MCF 10A (cell line): ENCODE results near the gene PHF1. TPM values are rescaled to one million over a fixed set of nuclear protein-coding genes. Genes with fewer than 3 reads are reported as not detected.

Experiments used
- BruUV-seq: library from RNA; stranded (reverse); fragments of 400-500 nt; replicated peaks from 2 replicates; lab custom pipeline; 2021; lab: Mats Ljungman, UMichigan
- CTCF ChIA-PET: fragments of 300-600 bp; sonication (Branson Sonifier 250); formaldehyde crosslinking; extraction: SDS; loops from one replicate; lab custom pipeline; 2021; ENCODE audit warnings: antibody characterized with exemption, inconsistent platforms; lab: Yijun Ruan, JAX
- POLR2A ChIA-PET: fragments of 300-600, 350-650 bp; sonication (Branson Sonifier 250); formaldehyde crosslinking; extraction: SDS; loops from one replicate; lab custom pipeline; 2020; ENCODE audit warnings: antibody characterized with exemption, inconsistent platforms; lab: Yijun Ruan, JAX
- DNase-seq: peaks from one replicate; pipeline ENCODE4 v3.0.0-alpha.2; 2018; ENCODE audit not compliant: unreplicated experiment
- H3K27ac Mint-ChIP-seq: one replicate; pipeline ENCODE4 v1.8.0; 2022; ENCODE audit warnings: mild to moderate bottlenecking, low read depth, mixed read lengths; ENCODE audit not compliant: unreplicated experiment
- H3K27me3 Mint-ChIP-seq: one replicate; pipeline ENCODE4 v1.8.0; 2022; ENCODE audit warnings: mixed read lengths; ENCODE audit not compliant: insufficient read depth, unreplicated experiment
- H3K36me3 Mint-ChIP-seq: one replicate; pipeline ENCODE4 v1.8.0; 2022; ENCODE audit warnings: mild to moderate bottlenecking, moderate library complexity, mixed read lengths; ENCODE audit not compliant: insufficient read depth, unreplicated experiment
- H3K4me1 Mint-ChIP-seq: one replicate; pipeline ENCODE4 v1.8.0; 2022; ENCODE audit warnings: mixed read lengths; ENCODE audit not compliant: insufficient read depth, unreplicated experiment
- H3K4me3 Mint-ChIP-seq: one replicate; pipeline ENCODE4 v1.8.0; 2022; ENCODE audit warnings: mild to moderate bottlenecking, moderate library complexity, mixed read lengths; ENCODE audit not compliant: unreplicated experiment
- H3K9me3 Mint-ChIP-seq: one replicate; pipeline ENCODE4 v1.8.0; 2022; ENCODE audit warnings: mixed read lengths; ENCODE audit not compliant: unreplicated experiment
- intact Hi-C: fragments of 100-400 bp; cut with micrococcal nuclease; formaldehyde crosslinking; loops from 2 replicates; pipeline ENCODE4 v1.14.1; 2022
- total RNA-seq: library from RNA; stranded (reverse); gene quantifications from 2 replicates; pipeline ENCODE4 v1.2.3, GENCODE V29; 2022
- TF ChIP-seq, protein P1 (sequence below): fragments of 200-600 bp; IDR thresholded peaks from one replicate; pipeline ENCODE4 v1.8.0; 2022; ENCODE audit warnings: antibody characterized with exemption, mild to moderate bottlenecking; ENCODE audit not compliant: unreplicated experiment

The PHF1 gene
- total RNA-seq, 1 experiment from 2014 or later: 28.9 TPM

GRCh38 chr6:33438978-33439594 is 28.3 kb downstream of the PHF1 start:
- intact Hi-C loops: no loop called here
- Mint-ChIP-seq H3K27ac (no peak overlapping the region), H3K27me3 (no peaks in the 10 kb centered on the region), H3K36me3 (peaks cover 10% of the 10 kb centered on the region), H3K9me3 (no peaks in the 10 kb centered on the region), H3K4me1 (no peaks in the 10 kb centered on the region), H3K4me3 (no peak overlapping the region)
- TF ChIP-seq, protein P1, sequence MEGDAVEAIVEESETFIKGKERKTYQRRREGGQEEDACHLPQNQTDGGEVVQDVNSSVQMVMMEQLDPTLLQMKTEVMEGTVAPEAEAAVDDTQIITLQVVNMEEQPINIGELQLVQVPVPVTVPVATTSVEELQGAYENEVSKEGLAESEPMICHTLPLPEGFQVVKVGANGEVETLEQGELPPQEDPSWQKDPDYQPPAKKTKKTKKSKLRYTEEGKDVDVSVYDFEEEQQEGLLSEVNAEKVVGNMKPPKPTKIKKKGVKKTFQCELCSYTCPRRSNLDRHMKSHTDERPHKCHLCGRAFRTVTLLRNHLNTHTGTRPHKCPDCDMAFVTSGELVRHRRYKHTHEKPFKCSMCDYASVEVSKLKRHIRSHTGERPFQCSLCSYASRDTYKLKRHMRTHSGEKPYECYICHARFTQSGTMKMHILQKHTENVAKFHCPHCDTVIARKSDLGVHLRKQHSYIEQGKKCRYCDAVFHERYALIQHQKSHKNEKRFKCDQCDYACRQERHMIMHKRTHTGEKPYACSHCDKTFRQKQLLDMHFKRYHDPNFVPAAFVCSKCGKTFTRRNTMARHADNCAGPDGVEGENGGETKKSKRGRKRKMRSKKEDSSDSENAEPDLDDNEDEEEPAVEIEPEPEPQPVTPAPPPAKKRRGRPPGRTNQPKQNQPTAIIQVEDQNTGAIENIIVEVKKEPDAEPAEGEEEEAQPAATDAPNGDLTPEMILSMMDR: no peak
- no peak for DNase-seq
- ChIA-PET POLR2A (interaction anchor here (1.7 kb wide), 1 partner anchor 15 kb away, joined by 4 read pairs; the partner anchor contains the start of gene ZBTB9), CTCF (interaction anchor here (0.7 kb wide), 2 partner anchors 31 to 94 kb away, joined by 3 to 4 read pairs; no protein-coding TSS in a partner anchor)
- BruUV-seq: no TSS peak

- no TSS peak for BruUV-seq
- H3K27me3 Mint-ChIP-seq: no peaks in the 10 kb centered on the region
- H3K27ac Mint-ChIP-seq: no peak overlapping the region
- TF ChIP-seq, protein P1: no peak
- H3K9me3 Mint-ChIP-seq: no peaks in the 10 kb centered on the region
- DNase-seq: no peak
- intact Hi-C loops: no loop called here
- no peak overlapping the region for H3K4me3 Mint-ChIP-seq
- ChIA-PET CTCF (interaction anchor here (0.5 to 0.7 kb wide), 2 partner anchors 21 to 1037 kb away, joined by 3 to 4 read pairs; partner anchors contain the start of gene SYNGAP1), POLR2A (interaction anchor here (0.6 to 1.7 kb wide), 3 partner anchors 11 to 14 kb away, joined by 3 to 4 read pairs (median 4); partner anchors contain the start of gene ZBTB9)
- no peaks in the 10 kb centered on the region for H3K4me1 Mint-ChIP-seq
- H3K36me3 Mint-ChIP-seq: peaks cover 16% of the 10 kb centered on the region
Measured at GRCh38 chr6:33439956-33440648, 29.3 kb downstream of the PHF1 start.

- Mint-ChIP-seq H3K27me3 (no peaks in the 10 kb centered on the region), H3K9me3 (no peaks in the 10 kb centered on the region), H3K4me1 (no peaks in the 10 kb centered on the region), H3K4me3 (no peak overlapping the region), H3K27ac (no peak overlapping the region), H3K36me3 (peaks cover 15% of the 10 kb centered on the region)
- DNase-seq: no peak
- intact Hi-C loops: no loop called here
- ChIA-PET CTCF (interaction anchor here (0.5 to 0.7 kb wide), 2 partner anchors 21 to 1036 kb away, joined by 3 to 4 read pairs; partner anchors contain the start of gene SYNGAP1), POLR2A (interaction anchor here (0.6 to 1.2 kb wide), 3 partner anchors 12 to 13 kb away, joined by 3 to 4 read pairs (median 3); no protein-coding TSS in a partner anchor)
- no TSS peak for BruUV-seq
- TF ChIP-seq, protein P1: no peak
Measured at GRCh38 chr6:33440649-33441309, 30.0 kb downstream of the PHF1 start.
